GM21390 (cell line): ENCODE data around the gene CBLN3.

ENCODE experiments used
- ATAC-seq: cut with Tn5 transposase; IDR thresholded peaks from one replicate; pipeline ENCODE4 v1.9.1; 2021; ENCODE audit not compliant: unreplicated experiment

CBLN3 gene

GRCh38 chr14:24426912-24427536 is 2.4 kb downstream of the CBLN3 start:
- no peak for ATAC-seq

GRCh38 chr14:24426150-24426911 is 3.1 kb downstream of the CBLN3 start:
- ATAC-seq = no peak

DNA sequence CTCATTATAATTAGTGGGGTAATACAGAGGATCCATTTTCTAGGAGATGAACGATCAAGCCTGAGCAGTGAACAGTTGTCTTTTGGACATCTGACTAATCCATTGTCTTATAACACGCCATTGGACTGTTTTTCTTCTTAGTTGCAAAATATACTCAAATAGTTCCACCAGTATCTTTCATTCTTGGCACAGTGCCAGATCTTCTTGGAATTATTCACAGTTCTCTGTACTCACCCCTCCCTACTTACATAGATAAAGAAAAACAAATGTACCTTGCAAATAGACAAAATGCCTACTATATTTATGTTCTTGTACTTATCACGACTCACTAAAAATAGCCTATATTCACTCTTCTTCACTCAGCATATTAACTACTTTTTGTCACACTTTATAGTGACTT is 3.8 kb downstream of the CBLN3 start:
- no peak for ATAC-seq

- ATAC-seq = no peak
These were observed 6.5 kb downstream of the CBLN3 start for GRCh38 chr14:24422694-24423601.

- no peak for ATAC-seq
These were observed 7.2 kb downstream of the CBLN3 start for GRCh38 chr14:24422261-24422660.

DNA sequence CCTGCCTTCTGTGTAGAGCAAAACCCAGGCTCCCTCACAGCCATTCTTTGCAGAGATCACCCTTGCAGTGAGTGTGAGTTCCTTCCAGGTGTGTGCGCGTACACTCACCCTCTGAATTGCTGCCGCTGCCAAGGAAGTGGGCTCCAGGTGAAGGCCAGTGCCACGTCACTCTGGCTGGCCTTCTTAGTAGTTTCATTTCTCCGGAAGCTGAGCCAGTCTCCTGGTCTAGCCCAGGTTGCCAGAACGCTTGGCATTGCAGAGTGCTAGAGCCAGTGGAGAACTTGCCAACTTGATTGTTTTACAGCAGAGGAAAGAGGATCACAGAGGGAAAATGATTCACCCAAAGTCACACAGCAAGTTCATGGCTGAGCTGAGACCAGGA is 11.0 kb downstream of the CBLN3 start:
- ATAC-seq = no peak

DNA sequence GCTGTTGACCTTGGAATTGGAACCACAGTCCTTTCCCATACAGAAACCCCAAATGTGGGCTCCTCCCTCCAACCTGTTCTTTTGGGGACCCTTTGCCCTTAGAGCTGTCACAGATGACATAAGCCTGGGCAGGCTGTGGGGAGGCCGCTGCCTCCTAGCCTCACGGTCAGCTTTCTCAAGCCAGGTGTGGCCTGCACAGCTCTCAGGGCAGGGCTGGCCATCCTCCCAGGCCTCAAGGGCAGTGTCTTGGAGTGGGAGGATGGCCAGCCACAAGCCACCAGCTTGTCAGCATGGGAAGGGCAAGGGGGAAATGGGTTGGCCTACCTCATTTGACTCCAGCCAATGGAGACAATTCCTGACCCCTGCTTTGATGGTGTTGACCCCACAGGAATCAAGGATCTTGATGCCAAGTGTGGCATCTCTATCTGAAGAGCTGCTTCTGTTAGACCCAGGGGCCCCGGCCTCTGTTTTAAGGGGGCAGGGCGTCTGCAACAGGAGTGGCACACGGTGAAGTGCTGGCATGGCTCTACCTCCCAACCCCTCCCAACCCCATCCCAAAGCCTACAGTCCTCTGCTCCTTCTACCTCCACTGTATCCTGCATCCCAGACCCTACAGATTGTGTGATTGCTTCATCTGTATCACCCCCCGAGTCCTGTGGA is 11.5 kb downstream of the CBLN3 start:
- ATAC-seq = no peak

DNA sequence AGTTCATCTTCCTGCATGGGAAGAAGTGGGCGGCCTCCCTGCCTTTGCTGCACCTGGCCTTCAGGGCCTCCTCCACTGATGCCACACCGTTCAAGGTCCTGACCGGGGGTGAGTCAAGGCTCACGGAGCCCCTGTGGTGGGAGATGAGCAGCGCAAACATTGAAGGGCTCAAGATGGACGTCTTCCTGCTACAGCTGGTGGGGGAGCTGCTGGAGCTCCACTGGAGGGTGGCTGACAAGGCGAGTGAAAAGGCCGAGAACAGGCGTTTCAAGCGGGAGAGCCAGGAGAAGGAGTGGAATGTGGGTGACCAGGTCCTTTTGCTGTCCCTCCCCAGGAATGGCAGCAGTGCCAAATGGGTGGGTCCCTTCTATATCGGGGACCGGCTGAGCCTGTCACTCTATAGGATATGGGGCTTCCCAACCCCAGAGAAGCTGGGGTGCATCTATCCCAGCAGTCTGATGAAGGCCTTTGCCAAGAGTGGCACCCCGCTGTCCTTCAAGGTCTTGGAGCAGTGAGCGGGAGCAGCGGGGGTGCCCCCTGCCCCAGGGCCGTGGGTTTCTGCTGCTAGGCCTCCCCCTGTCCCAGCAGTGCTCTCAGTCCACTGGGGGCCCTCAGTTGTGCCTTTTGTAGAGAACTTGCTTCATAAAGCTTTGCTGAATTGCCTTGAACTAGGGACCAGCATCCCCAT is 12.4 kb downstream of the CBLN3 start:
- no peak for ATAC-seq

- ATAC-seq = no peak
These were observed 13.1 kb downstream of the CBLN3 start for GRCh38 chr14:24416254-24416931.

GRCh38 chr14:24415421-24416253 is 13.8 kb downstream of the CBLN3 start:
- no peak for ATAC-seq

GRCh38 chr14:24414732-24415420 is 14.6 kb downstream of the CBLN3 start:
- ATAC-seq = no peak

- ATAC-seq = no peak
These were observed 15.4 kb downstream of the CBLN3 start for GRCh38 chr14:24414077-24414476.

- peak; percentile 63 for ATAC-seq
These were observed 17.8 kb downstream of the CBLN3 start for GRCh38 chr14:24411443-24412389.

DNA sequence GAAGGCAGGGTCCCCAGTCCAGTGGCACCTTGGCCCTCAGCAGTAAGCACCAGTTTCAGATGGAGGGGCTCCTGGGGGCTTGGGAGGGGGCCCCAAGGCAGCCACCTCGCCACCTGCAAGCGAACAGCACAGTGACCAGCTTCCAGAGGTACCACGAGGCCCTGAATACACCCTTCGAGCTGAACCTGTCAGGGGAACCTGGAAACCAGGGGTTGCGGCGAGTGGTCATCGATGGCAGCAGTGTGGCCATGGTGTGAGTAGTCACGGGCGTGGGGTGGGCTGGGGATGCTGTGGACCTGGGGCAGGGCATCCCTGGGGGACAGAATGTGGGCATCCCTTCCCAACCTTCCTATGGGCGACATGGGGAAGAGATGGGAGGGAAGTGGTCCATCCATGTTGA is 19.5 kb downstream of the CBLN3 start:
- ATAC-seq = no peak

DNA sequence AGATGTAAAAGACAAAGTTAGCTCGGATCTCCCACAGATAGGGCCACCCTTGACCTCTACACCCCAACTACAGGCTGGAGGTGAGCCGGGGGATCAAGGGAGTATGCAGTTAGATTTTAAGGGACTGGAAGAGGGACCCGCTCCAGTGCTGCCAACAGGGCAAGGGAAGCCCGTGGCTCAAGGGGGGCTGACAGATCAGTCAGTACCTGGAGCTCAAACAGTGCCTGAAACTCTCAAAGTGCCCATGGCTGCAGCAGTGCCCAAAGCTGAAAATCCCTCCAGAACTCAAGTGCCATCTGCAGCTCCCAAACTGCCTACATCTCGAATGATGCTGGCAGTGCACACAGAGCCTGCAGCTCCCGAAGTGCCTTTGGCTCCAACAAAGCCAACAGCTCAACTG is 20.3 kb downstream of the CBLN3 start:
- ATAC-seq = no peak

DNA sequence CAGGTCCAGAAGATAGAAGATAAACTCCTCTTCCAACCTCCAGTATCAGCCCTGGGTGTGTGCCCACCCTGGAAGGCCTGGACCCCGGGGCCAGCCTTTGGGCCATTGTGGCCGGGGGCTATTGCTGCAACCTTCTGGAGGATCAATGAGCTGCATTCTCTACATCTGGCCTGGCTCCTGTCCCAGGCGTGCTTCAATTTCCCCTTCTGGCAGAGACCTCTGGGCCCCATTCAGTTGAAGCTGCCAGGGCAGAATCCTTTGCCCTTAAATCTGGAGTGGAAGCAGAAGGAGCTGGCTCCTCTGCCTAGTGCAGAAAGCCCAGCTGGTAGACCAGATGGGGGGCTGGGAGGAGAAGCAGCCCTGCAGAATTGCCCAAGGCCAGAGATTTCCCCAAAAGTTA is 20.7 kb downstream of the CBLN3 start:
- no peak for ATAC-seq

DNA sequence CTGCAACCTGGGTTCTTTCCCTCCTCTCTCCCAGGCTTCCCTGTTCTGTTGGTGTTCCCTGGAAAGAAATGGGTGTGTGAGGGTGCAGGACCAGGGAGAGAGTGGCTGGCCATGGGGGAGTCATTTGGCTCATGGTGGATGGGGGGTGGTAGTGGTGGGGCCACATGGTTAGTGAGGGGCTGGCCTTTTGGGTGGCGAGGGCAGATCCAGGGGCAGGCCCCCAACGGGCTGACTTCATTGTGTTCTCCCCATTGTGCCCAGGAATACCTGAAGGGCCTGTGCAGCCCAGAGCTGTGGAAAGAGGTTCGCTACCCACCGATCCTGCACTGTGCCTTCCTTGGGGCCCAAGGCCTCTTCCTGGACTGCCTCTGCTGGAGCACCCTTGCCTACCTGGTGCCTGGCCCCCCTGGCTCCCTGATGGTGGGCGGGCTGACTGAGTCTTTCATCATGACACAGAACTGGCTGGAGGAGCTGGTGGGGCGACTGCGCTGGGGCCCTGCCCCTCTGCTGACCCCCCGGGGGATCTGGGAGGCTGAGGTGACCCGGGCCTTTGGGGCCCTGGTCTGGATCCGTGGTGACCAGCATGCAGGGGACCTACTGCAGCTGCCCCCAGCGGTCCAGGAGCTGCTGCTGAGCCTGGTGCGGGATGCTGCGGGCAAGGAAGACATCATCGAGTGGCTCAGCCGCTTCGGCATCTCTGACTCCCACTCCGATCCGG is 21.7 kb downstream of the CBLN3 start:
- ATAC-seq = no peak
